H1 (cell line): ENCODE data around the gene SLC35E1. TPM values are rescaled to one million over a fixed set of nuclear protein-coding genes. Genes with fewer than 3 reads are reported as not detected.

ENCODE experiments used
- BCL11A ChIP-seq, 2 experiments: IDR thresholded peaks; one replicate each; pipeline ENCODE4 v1.6.1; 2011; ENCODE audit warnings: low read depth in 2 of 2, low read length in 2 of 2, mild to moderate bottlenecking in 2 of 2
- CEBPB ChIP-seq: IDR thresholded peaks from 2 replicates; pipeline ENCODE4 v1.6.1; 2012; ENCODE audit warnings: low read depth, low read length
- CHD1 ChIP-seq: IDR thresholded peaks from 2 replicates; pipeline ENCODE4 v1.6.1; 2012; ENCODE audit warnings: low read depth, low read length, improper control_type of control experiment
- CREB1 ChIP-seq: IDR thresholded peaks from 2 replicates; pipeline ENCODE4 v1.6.1; 2012; ENCODE audit warnings: inconsistent platforms
- GABPA ChIP-seq: IDR thresholded peaks from 2 replicates; pipeline ENCODE4 v1.6.1; 2011; ENCODE audit warnings: mild to moderate bottlenecking, low read length, moderate library complexity, borderline replicate concordance; ENCODE audit not compliant: insufficient read depth
- MAX ChIP-seq: IDR thresholded peaks from 2 replicates; pipeline ENCODE4 v1.6.1; 2012; ENCODE audit warnings: inconsistent platforms
- RAD21 ChIP-seq, 2 experiments: IDR thresholded peaks in 1 of 2; conservative IDR thresholded peaks in 1 of 2; 2 replicates each; pipeline ENCODE4 v1.6.1; 2011; ENCODE audit warnings: low read depth in 2 of 2, low read length in 2 of 2, improper control_type of control experiment in 1 of 2, inconsistent platforms in 1 of 2, mild to moderate bottlenecking in 1 of 2, moderate library complexity in 1 of 2
- RXRA ChIP-seq: IDR thresholded peaks from 2 replicates; pipeline ENCODE4 v1.6.1; 2011; ENCODE audit warnings: low read depth, mild to moderate bottlenecking, low read length, moderate library complexity; ENCODE audit not compliant: insufficient read depth
- SIN3A ChIP-seq, 2 experiments: IDR thresholded peaks in 1 of 2; conservative IDR thresholded peaks in 1 of 2; 2 replicates each; pipeline ENCODE4 v1.6.1; 2011 to 2012; ENCODE audit warnings: low read length in 2 of 2, improper control_type of control experiment in 1 of 2, low read depth in 1 of 2, mild to moderate bottlenecking in 1 of 2
- SP1 ChIP-seq: IDR thresholded peaks from 2 replicates; pipeline ENCODE4 v1.6.1; 2011; ENCODE audit warnings: low read depth, low read length
- TCF12 ChIP-seq: IDR thresholded peaks from 2 replicates; pipeline ENCODE4 v1.6.1; 2011; ENCODE audit warnings: low read depth, mild to moderate bottlenecking, low read length
- polyA plus RNA-seq, 7 experiments: library from polyadenylated mRNA; depleted of rRNA in 3 of 7; stranded (reverse) in 5 of 7; unstranded in 2 of 7; fragments of >200 nt in 5 of 7; fragments of 200-250 nt in 2 of 7; gene quantifications; 1 replicate in 5 of 7; 2 replicates in 1 of 7; 4 replicates in 1 of 7; pipeline versions ENCODE4 v1.2.1 to v1.2.3, GENCODE V29; 2011 to 2013; ENCODE audit warnings: missing spikeins in 2 of 7, mixed read lengths in 2 of 7
- total RNA-seq: library from RNA; stranded (reverse); fragmentation: NEBNext Ultra II Directional; extraction: Animal tissue kit (Norgen Biotek cat#: 25700); gene quantifications from 2 replicates; pipeline ENCODE4 v1.2.1, GENCODE V29; 2021
- TF ChIP-seq, protein P1 (sequence below): IDR thresholded peaks from 2 replicates; pipeline ENCODE4 v1.6.1; 2012; ENCODE audit warnings: inconsistent platforms

The SLC35E1 gene
- total and polyA plus RNA-seq, 2 of the 8 experiments (the other 6 are each of a cell fraction or from before 2014, with no cell fraction given): 26.0 to 31.9 TPM

- TF ChIP-seq RAD21 (IDR thresholded peaks at IDR 0.05 in 1 of 2, conservative IDR thresholded peaks at IDR 0.05 in 1 of 2; ENCODE audit: low read depth in 2 of 2, low read length in 2 of 2) (no peak), CEBPB (no peak), CHD1 (no peak), CREB1 (no peak), TCF12 (no peak), SP1 (no peak), RXRA (no peak), BCL11A (IDR thresholded peaks at IDR 0.05; ENCODE audit: low read depth in 2 of 2, low read length in 2 of 2) (no peak), GABPA (no peak), SIN3A (conservative IDR thresholded peaks at IDR 0.05 in 1 of 2, IDR thresholded peaks at IDR 0.05 in 1 of 2; ENCODE audit: low read depth in 1 of 2, low read length in 2 of 2) (no peak), MAX (no peak)
- TF ChIP-seq, protein P1, sequence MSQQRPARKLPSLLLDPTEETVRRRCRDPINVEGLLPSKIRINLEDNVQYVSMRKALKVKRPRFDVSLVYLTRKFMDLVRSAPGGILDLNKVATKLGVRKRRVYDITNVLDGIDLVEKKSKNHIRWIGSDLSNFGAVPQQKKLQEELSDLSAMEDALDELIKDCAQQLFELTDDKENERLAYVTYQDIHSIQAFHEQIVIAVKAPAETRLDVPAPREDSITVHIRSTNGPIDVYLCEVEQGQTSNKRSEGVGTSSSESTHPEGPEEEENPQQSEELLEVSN: no peak
Measured at GRCh38 chr19:16604615-16605014, 32.4 kb upstream of the SLC35E1 start (continued).
